ENCODE results near the gene POLR2F. TPM values are rescaled to one million over a fixed set of nuclear protein-coding genes. Genes with fewer than 3 reads are reported as not detected.

Gene POLR2F
- total and polyA plus RNA-seq, 12 donors = 39.7 to 205 (median 88.6) TPM

DNA sequence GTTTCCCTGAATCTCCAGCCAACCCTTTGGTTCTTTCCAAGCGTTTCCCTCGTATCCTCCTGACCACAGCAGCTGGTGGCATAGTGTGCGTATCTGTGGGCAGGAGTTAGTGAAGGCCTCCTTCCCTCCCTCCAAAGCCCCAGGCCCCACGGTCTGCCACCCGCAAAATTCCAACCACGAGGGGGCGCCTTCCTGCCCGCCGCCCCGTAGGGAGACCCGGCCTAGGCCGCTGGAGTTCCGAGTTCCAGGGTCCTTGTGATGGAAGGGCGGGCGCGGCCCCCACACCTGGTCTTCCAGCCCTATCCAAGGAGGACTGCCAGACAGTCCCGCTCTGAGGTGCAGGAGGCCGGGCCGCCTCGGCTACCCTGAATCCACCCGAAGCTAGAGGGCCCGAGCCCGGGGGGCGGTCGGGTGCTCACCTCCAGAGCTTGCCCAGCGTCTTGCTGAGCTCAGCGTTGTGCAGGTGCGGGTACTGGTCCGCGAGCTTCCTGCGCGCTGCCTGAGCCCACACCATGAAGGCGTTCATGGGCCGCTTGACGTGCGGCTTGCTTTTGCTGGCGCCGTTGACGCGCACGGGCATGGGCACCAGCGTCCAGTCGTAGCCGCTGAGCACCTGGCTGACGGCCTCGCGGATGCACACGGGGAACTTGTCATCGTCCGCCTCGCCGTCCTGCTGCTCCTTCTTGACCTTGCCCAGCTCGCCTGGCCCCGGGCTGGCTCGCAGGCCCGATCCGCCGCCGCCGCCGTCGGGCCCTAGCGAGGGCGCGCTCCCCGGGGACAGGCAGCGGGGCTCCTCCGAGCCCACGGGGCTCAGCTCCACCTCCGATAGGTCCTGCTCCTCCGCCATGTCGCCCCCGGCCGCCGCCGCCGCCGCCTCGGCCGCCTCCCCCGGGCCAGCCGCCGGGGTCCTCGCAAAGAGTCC is 29.7 kb downstream of the POLR2F start:
- no peaks in the 10 kb centered on the region for H3K36me3 ChIP-seq (replicated peaks in 1 of 2)
- H3K4me1 ChIP-seq (replicated peaks in 1 of 2) = no peaks in the 10 kb centered on the region
- TF ChIP-seq, protein P1, sequence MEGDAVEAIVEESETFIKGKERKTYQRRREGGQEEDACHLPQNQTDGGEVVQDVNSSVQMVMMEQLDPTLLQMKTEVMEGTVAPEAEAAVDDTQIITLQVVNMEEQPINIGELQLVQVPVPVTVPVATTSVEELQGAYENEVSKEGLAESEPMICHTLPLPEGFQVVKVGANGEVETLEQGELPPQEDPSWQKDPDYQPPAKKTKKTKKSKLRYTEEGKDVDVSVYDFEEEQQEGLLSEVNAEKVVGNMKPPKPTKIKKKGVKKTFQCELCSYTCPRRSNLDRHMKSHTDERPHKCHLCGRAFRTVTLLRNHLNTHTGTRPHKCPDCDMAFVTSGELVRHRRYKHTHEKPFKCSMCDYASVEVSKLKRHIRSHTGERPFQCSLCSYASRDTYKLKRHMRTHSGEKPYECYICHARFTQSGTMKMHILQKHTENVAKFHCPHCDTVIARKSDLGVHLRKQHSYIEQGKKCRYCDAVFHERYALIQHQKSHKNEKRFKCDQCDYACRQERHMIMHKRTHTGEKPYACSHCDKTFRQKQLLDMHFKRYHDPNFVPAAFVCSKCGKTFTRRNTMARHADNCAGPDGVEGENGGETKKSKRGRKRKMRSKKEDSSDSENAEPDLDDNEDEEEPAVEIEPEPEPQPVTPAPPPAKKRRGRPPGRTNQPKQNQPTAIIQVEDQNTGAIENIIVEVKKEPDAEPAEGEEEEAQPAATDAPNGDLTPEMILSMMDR (IDR thresholded peaks at IDR 0.05) = no peak
- no peak for TF ChIP-seq POLR2A (IDR thresholded peaks at IDR 0.05)

GRCh38 chr22:37983860-37984791 is 30.6 kb downstream of the POLR2F start, which contains the start of gene SOX10:
SOX10 (minus strand) TSS chr22:37984555; CDS start chr22:37983784, 771 bp downstream.
- 82 to 86% (median 84%) methylated on average over 10 to 42 of the region's 42 CpGs for WGBS, 4 donors
- intact Hi-C loops (cut with DNase I) = no loop called here
- H3K4me3 ChIP-seq = no peak within 1 kb of the TSS
- H3K36me3 ChIP-seq (replicated peaks in 1 of 2) = no peaks in the 10 kb centered on the region
- no peaks in the 10 kb centered on the region for H3K9me3 ChIP-seq (replicated peaks in 1 of 3)
- no peak for DNase-seq
- TF ChIP-seq, protein P1 (IDR thresholded peaks at IDR 0.05) = no peak
- TF ChIP-seq POLR2A (IDR thresholded peaks at IDR 0.05) = no peak
- no peaks in the 10 kb centered on the region for H3K27me3 ChIP-seq
- H3K27ac ChIP-seq = no peak within 1 kb of the TSS
- H3K4me1 ChIP-seq (replicated peaks in 1 of 2) = no peaks in the 10 kb centered on the region

More for the DNA sequence above, 29.7 kb downstream of the POLR2F start:
- intact Hi-C loops (cut with DNase I) = no loop called here
- 60 to 79% (median 71%) methylated on average over 18 to 84 of the region's 84 CpGs for WGBS, 4 donors
- no peak for DNase-seq
- Histone ChIP-seq H3K27me3 (no peaks in the 10 kb centered on the region), H3K27ac (no peak overlapping the region), H3K9me3 (replicated peaks in 1 of 3) (no peaks in the 10 kb centered on the region), H3K4me3 (no peak overlapping the region)

- Histone ChIP-seq H3K36me3 (replicated peaks in 1 of 2) (no peaks in the 10 kb centered on the region), H3K4me3 (no peak overlapping the region), H3K9me3 (replicated peaks in 1 of 3) (no peaks in the 10 kb centered on the region), H3K27ac (no peak overlapping the region), H3K27me3 (no peaks in the 10 kb centered on the region), H3K4me1 (replicated peaks in 1 of 2) (no peaks in the 10 kb centered on the region)
- no peak for TF ChIP-seq POLR2A (IDR thresholded peaks at IDR 0.05)
- TF ChIP-seq, protein P1 (IDR thresholded peaks at IDR 0.05) = no peak
- intact Hi-C loops (cut with DNase I) = no loop called here
- WGBS, 4 donors = 85 to 89% (median 87%) methylated on average over 9 of the region's 9 CpGs
- no peak for DNase-seq
Measured at GRCh38 chr22:37985050-37985585, 31.6 kb downstream of the POLR2F start.
